ENCODE results near the gene PTGES. TPM values are rescaled to one million over a fixed set of nuclear protein-coding genes. Genes with fewer than 3 reads are reported as not detected.
"Not testable (repeated sequence)": the region's sequence is repeated elsewhere in the genome, so short reads cannot be mapped to it uniquely, and the experiment has no call there.

The PTGES gene
- total RNA-seq, 6 experiments from 2014 or later, result 0.15 to 0.24 TPM; not detected in 4

- Histone ChIP-seq H3K27me3 (no peaks in the 10 kb centered on the region), H3K36me3 (no peaks in the 10 kb centered on the region), H3K27ac (no peak overlapping the region), H3K4me1 (no peaks in the 10 kb centered on the region), H3K4me3 (no peak overlapping the region), H3K9me3 (no peaks in the 10 kb centered on the region)
- intact Hi-C loops (cut with DNase I), result loop anchor here (5.0 to 10.0 kb wide), 2 partner anchors 49 to 142 kb away; partner anchors contain the start of gene ASB6 (in 2 of the 2)
- ATAC-seq (no peak), DNase-seq (no peak)
- WGBS (ENCODE audit: insufficient coverage, low coverage, low lambda C conversion rate, missing lambda C conversion rate), result 84% methylated on average over 6 of the region's 10 CpGs
- no peak for TF ChIP-seq POLR2A (IDR thresholded peaks at IDR 0.05)
- no peak for TF ChIP-seq CTCF (IDR thresholded peaks at IDR 0.05)
Observed at GRCh38 chr9:129786481-129786880, 33.6 kb upstream of the PTGES start.

- TF ChIP-seq CTCF (IDR thresholded peaks at IDR 0.05) (no peak), POLR2A (IDR thresholded peaks at IDR 0.05) (no peak)
- WGBS (ENCODE audit: insufficient coverage, low coverage, low lambda C conversion rate, missing lambda C conversion rate), result 33% methylated on average over 1 of the region's 1 CpG
- no peaks in the 10 kb centered on the region for H3K4me1 ChIP-seq
- intact Hi-C loops (cut with DNase I), result loop anchor here (5.0 to 10.0 kb wide), 2 partner anchors 49 to 141 kb away; partner anchors contain the start of gene ASB6 (in 2 of the 2)
- ATAC-seq (no peak), DNase-seq (no peak)
- no peaks in the 10 kb centered on the region for H3K36me3 ChIP-seq
- H3K27ac ChIP-seq, result no peak overlapping the region
- H3K27me3 ChIP-seq, result no peaks in the 10 kb centered on the region
- H3K4me3 ChIP-seq, result no peak overlapping the region
- no peaks in the 10 kb centered on the region for H3K9me3 ChIP-seq
Observed at GRCh38 chr9:129785866-129786265, 33.0 kb upstream of the PTGES start.

GRCh38 chr9:129784970-129785369, 32.1 kb upstream of the PTGES start:
- H3K4me3 ChIP-seq, H3K9me3 ChIP-seq, H3K4me1 ChIP-seq, DNase-seq, H3K36me3 ChIP-seq, H3K27me3 ChIP-seq, H3K27ac ChIP-seq, ATAC-seq: not testable (repeated sequence)
- intact Hi-C loops (cut with DNase I), result loop anchor here (5.0 to 10.0 kb wide), 3 partner anchors 43 to 140 kb away; partner anchors contain the start of gene ASB6 (in 2 of the 2)
- 46% methylated on average over 8 of the region's 11 CpGs for WGBS (ENCODE audit: insufficient coverage, low coverage, low lambda C conversion rate, missing lambda C conversion rate)

- Histone ChIP-seq H3K36me3 (no peaks in the 10 kb centered on the region), H3K9me3 (no peaks in the 10 kb centered on the region), H3K4me1 (no peaks in the 10 kb centered on the region), H3K27me3 (no peaks in the 10 kb centered on the region), H3K27ac (no peak overlapping the region), H3K4me3 (no peak overlapping the region)
- 28% methylated on average over 14 of the region's 14 CpGs for WGBS (ENCODE audit: insufficient coverage, low coverage, low lambda C conversion rate, missing lambda C conversion rate)
- DNase-seq, result peak in 2 of 3 donors; percentile 51 to 66
- intact Hi-C loops (cut with DNase I), result loop anchor here (5.0 to 10.0 kb wide), 2 partner anchors 41 to 139 kb away; partner anchors contain the start of gene ASB6 (in 2 of the 2)
- ATAC-seq, result peak; percentile 96 to 100 (median 96)
- TF ChIP-seq CTCF (IDR thresholded peaks at IDR 0.05) (peak; percentile 89 to 94 (median 92)), POLR2A (IDR thresholded peaks at IDR 0.05) (no peak)
Observed at GRCh38 chr9:129783516-129784361, 30.9 kb upstream of the PTGES start.

GRCh38 chr9:129781981-129782380, 29.1 kb upstream of the PTGES start:
- no peaks in the 10 kb centered on the region for H3K36me3 ChIP-seq
- no peak for TF ChIP-seq CTCF (IDR thresholded peaks at IDR 0.05)
- TF ChIP-seq POLR2A (IDR thresholded peaks at IDR 0.05), result no peak
- no peaks in the 10 kb centered on the region for H3K4me1 ChIP-seq
- H3K27ac ChIP-seq, result no peak overlapping the region
- intact Hi-C loops (cut with DNase I), result loop anchor here (5.0 to 10.0 kb wide), 2 partner anchors 40 to 137 kb away; partner anchors contain the start of gene ASB6 (in 2 of the 2)
- WGBS (ENCODE audit: insufficient coverage, low coverage, low lambda C conversion rate, missing lambda C conversion rate), result 61% methylated on average over 5 of the region's 5 CpGs
- H3K4me3 ChIP-seq, result no peak overlapping the region
- no peaks in the 10 kb centered on the region for H3K27me3 ChIP-seq
- ATAC-seq (no peak), DNase-seq (no peak)
- no peaks in the 10 kb centered on the region for H3K9me3 ChIP-seq
